Neural progenitor cell (in vitro differentiated cells): ENCODE measurements around the gene LSMEM2.

ENCODE experiments used
- CTCF ChIP-seq: fragments of 200-600 bp; sonication (generic); IDR thresholded peaks from 2 replicates; pipeline ENCODE4 v1.5.1; 2017; ENCODE audit warnings: antibody characterized with exemption, mild to moderate bottlenecking
- EZH2 ChIP-seq: fragments of 200-600 bp; sonication (generic); IDR thresholded peaks from 2 replicates; pipeline ENCODE4 v1.6.1; 2017; ENCODE audit warnings: antibody characterized with exemption, mild to moderate bottlenecking, moderate library complexity
- EZH2phosphoT487 ChIP-seq: fragments of 200-600 bp; sonication (generic); IDR thresholded peaks from 2 replicates; pipeline ENCODE4 v1.6.1; 2017; ENCODE audit warnings: antibody characterized with exemption

GRCh38 chr3:50266836-50267235 lies 12.1 kb upstream of the LSMEM2 start:
- no peak for TF ChIP-seq CTCF
- TF ChIP-seq EZH2phosphoT487 = no peak
- no peak for TF ChIP-seq EZH2
